RWPE1 (cell line): Measurements from ENCODE around the gene RAB11B.
"Not testable (repeated sequence)": the region's sequence is repeated elsewhere in the genome, so short reads cannot be mapped to it uniquely, and the experiment has no call there.

Source experiments
- CTCF ChIA-PET: fragments of 350-600 bp; sonication (Branson Sonifier 250); formaldehyde crosslinking; extraction: SDS; loops from one replicate; lab custom pipeline; 2021; lab: Yijun Ruan, JAX
- POLR2A ChIA-PET: fragments of 400-600 bp; formaldehyde crosslinking; extraction: SDS; loops from one replicate; lab custom pipeline; 2020; ENCODE audit warnings: antibody characterized with exemption; ENCODE audit not compliant: low non-redundant PET; lab: Yijun Ruan, JAX
- DNase-seq: peaks from one replicate; pipeline ENCODE4 v3.0.0; 2012; ENCODE audit warnings: low spot score
- H3K27ac ChIP-seq: fragments of 450-650 bp; 2 replicates; pipeline ENCODE4 v1.5.1; 2017
- CTCF ChIP-seq: fragments of 450-650 bp; conservative IDR thresholded peaks from 2 replicates; pipeline ENCODE4 v1.5.1; 2017; ENCODE audit warnings: low read depth, mild to moderate bottlenecking

RAB11B gene

DNA sequence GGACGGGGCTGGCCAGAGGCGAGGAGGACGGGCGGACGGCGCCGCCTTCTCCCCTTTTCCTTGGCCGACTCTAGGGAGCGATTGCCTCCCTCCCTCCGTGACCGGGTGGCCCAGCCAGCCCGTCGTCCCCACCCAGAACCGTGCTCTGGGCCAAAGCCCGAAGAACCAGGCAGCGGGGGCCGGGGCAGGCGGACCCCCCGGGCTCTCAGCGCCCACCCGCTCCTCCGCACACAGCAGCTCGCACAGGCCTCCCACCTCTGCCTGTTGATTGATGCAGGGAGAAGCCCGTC, 13.6 kb downstream of the RAB11B start:
- H3K27ac ChIP-seq = no peak overlapping the region
- no peak for DNase-seq
- ChIA-PET POLR2A (no interaction called here), CTCF (no interaction called here)
- TF ChIP-seq CTCF = no peak

DNA sequence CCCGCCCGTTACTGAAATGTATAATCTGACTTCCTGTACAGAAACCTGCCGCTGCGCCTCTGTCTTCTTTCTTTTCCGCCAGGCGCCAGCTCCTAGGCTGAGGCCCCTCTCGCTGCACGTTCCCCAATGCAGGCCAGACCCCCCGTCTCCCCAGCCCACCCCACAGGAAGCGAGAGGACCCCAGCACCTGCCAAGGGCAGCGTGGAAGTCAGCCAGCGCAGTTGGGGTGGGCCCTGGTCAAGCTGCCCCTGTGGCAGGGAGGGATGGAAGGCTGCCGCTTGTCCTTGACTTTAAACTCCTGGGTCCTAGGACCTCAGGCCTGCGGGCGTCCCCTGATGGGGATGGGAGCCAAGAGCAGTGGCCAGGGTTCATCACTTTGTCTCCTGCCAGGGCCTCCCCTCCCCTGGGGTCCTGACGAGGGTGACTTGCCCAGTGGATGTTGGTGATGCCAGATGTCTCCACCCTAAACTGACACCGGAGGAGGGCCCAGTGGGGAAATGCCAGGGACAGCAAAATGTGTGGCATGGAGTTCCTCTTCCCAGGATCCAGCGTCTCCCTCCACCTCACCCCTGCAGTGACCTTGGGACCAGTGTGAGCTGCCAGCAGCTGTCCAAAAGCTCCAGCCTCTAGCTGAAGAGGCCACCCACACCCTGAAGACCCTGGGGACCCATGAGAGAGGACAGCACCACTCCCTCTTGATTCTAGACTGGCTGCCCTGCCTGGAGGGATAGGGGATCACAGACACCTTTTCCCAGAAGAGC, 14.4 kb downstream of the RAB11B start:
- ChIA-PET POLR2A (interaction anchor here (0.5 kb wide), 1 partner anchor 108 kb away, joined by 3 read pairs; no protein-coding TSS in a partner anchor), CTCF (interaction anchor here (0.6 to 1.4 kb wide), 2 partner anchors 8 to 50 kb away, joined by 3 to 5 read pairs; no protein-coding TSS in a partner anchor)
- no peak for TF ChIP-seq CTCF
- H3K27ac ChIP-seq = peak overlapping the region; percentile 39
- DNase-seq = no peak

GRCh38 chr19:8410718-8411117, 20.6 kb downstream of the RAB11B start:
- CTCF ChIA-PET, H3K27ac ChIP-seq, DNase-seq: not testable (repeated sequence)
- POLR2A ChIA-PET = interaction anchor here (0.6 kb wide), 1 partner anchor 60 kb away, joined by 3 read pairs; no protein-coding TSS in a partner anchor

DNA sequence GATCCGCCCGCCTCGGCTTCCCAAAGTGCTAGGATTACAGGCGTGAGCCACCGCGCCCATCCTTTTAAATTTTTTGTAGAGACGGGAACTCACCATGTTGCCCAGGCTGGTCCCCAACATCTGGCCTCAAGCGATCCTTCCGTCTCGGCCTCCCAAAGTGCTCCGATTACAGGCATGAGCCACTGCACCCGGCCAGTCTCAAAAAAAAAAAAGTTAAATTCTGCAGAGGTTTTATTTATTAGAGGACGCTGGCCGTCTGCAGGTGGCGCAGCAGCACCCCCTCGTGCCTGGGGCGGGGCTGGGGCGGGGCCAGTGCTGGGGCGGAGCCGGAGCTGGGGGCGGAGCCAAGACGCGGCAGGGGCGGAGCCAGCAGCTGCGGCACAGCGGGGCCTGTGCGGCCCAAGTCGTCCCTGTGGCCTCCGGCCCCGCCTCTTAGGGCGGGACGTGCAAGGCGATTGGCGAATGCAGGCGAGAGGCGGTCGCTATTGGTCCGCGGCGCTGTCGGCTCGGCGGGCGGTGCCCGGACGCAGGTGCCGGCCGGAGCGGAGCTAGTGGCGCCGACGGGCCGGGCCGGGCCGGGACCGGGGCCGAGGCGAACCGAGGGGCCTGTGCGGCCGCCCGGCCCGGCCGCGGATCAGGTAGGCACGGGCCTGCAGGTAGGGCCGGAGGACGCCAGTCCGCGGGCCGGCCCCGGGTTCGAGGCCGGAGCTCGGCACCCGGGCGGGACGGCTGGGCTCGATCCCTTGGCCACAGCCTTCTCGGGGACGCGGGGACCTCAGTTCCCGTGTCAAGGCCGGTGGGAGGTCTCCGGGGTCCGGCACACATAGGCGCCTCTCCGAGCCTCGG, 22.8 kb downstream of the RAB11B start, which contains the start of gene MARCHF2:
MARCHF2 (plus strand) TSS at position 523 of the 846 bp plus-strand sequence. CDS start 8,536 bp downstream, outside the sequence.
- DNase-seq = peak; percentile 95
- CTCF ChIA-PET = interaction anchor here (0.7 to 1.3 kb wide), 3 partner anchors 58 to 166 kb away, joined by 3 to 8 read pairs (median 3); no protein-coding TSS in a partner anchor
- POLR2A ChIA-PET = interaction anchor here (1.3 kb wide), 1 partner anchor 11 kb away, joined by 3 read pairs; no protein-coding TSS in a partner anchor
- H3K27ac ChIP-seq = peak within 1 kb of the TSS; percentile 54
- TF ChIP-seq CTCF = peak; percentile 84

- no peak for DNase-seq
- TF ChIP-seq CTCF = no peak
- H3K27ac ChIP-seq = peak overlapping the region; percentile 21
- ChIA-PET CTCF (interaction anchor here (0.7 to 1.3 kb wide), 2 partner anchors 60 to 166 kb away, joined by 3 to 8 read pairs; no protein-coding TSS in a partner anchor), POLR2A (interaction anchor here (0.7 to 1.3 kb wide), 2 partner anchors 10 to 217 kb away, joined by 3 read pairs; no protein-coding TSS in a partner anchor)
Observed at GRCh38 chr19:8413629-8413995, 23.5 kb downstream of the RAB11B start.

- ChIA-PET POLR2A (no interaction called here), CTCF (interaction anchor here (0.6 kb wide), 1 partner anchor 162 kb away, joined by 3 read pairs; no protein-coding TSS in a partner anchor)
- H3K27ac ChIP-seq = peak overlapping the region; percentile 65
- TF ChIP-seq CTCF = no peak
- no peak for DNase-seq
Observed at GRCh38 chr19:8416796-8417195, 26.6 kb downstream of the RAB11B start.
